ENCODE data around the gene ADGRG3. TPM values are rescaled to one million over a fixed set of nuclear protein-coding genes. Genes with fewer than 3 reads are reported as not detected.

Gene ADGRG3
- total and polyA plus RNA-seq, 9 of the 15 experiments (the other 6 are each of a cell fraction or from before 2014, with no cell fraction given), result 0.09 to 0.52 (median 0.14) TPM; not detected in 3

- TF ChIP-seq OTX1 (CRISPR knock-in tag; IDR thresholded peaks at IDR 0.05) (no peak), SRSF1 (IDR thresholded peaks at IDR 0.05; ENCODE audit: low read depth, low read length) (no peak), ZC3H11A (IDR thresholded peaks at IDR 0.05; ENCODE audit: low read depth, low read length) (no peak), SAP30 (IDR thresholded peaks at IDR 0.05; ENCODE audit: borderline replicate concordance, insufficient read depth, low read depth, low read length, poor library complexity, severe bottlenecking) (no peak), ZNF174 (CRISPR knock-in tag; IDR thresholded peaks at IDR 0.05) (no peak), SMARCC2 (IDR thresholded peaks at IDR 0.05; ENCODE audit: low read depth) (no peak), XRCC5 (IDR thresholded peaks at IDR 0.05; ENCODE audit: low read depth, low read length) (no peak), ZSCAN29 (IDR thresholded peaks at IDR 0.05) (no peak), ELF4 (CRISPR knock-in tag; IDR thresholded peaks at IDR 0.05) (peak; percentile 84), GABPA (tag; conservative IDR thresholded peaks at IDR 0.05; ENCODE audit: low read depth) (peak; percentile 89), SIX5 (IDR thresholded peaks at IDR 0.05; ENCODE audit: borderline replicate concordance in 1 of 2, insufficient read depth in 1 of 2, low read depth in 1 of 2, low read length in 2 of 2) (peak; percentile 66 to 67; a peak in 3 of 4 replicates), CREBBP (IDR thresholded peaks at IDR 0.05; ENCODE audit: low read depth, low read length) (no peak), JUND (IDR thresholded peaks at IDR 0.05; ENCODE audit: borderline replicate concordance, low read depth, low read length) (no peak; the same call in 1 of the 2 replicates), JUND (tag; IDR thresholded peaks at IDR 0.05; ENCODE audit: borderline replicate concordance, low read depth, low read length) (0 out of 3 replicates have a peak, but pooled peaks have one; percentile 14), RBM22 (IDR thresholded peaks at IDR 0.05; ENCODE audit: low read depth, low read length, poor library complexity, severe bottlenecking) (no peak), ZNF354B (CRISPR knock-in tag; IDR thresholded peaks at IDR 0.05) (no peak), DNMT1 (IDR thresholded peaks at IDR 0.05) (no peak), USF1 (CRISPR knock-in tag; IDR thresholded peaks at IDR 0.05) (no peak), LEF1 (IDR thresholded peaks at IDR 0.05) (0 out of 2 replicates have a peak, but pooled peaks have one; percentile 37), CBFA2T3 (IDR thresholded peaks at IDR 0.05) (peak; percentile 14; the same call in 1 of the 2 replicates), MAFK (IDR thresholded peaks at IDR 0.05; ENCODE audit: low read length) (no peak), SP2 (IDR thresholded peaks at IDR 0.05; ENCODE audit: extremely low read depth, low read depth, low read length, poor library complexity, severe bottlenecking) (no peak), ZNF347 (CRISPR knock-in tag; IDR thresholded peaks at IDR 0.05; ENCODE audit: low read depth) (no peak), GABPB1 (CRISPR knock-in tag; IDR thresholded peaks at IDR 0.05) (peak; percentile 37; the same call in 1 of the 2 replicates), RFX1 (IDR thresholded peaks at IDR 0.05) (peak; percentile 97), JUN (IDR thresholded peaks at IDR 0.05; ENCODE audit: borderline replicate concordance, low read depth, low read length) (no peak), JUN (CRISPR knock-in tag; IDR thresholded peaks at IDR 0.05; ENCODE audit: borderline replicate concordance) (no peak)
Observed at GRCh38 chr16:57694725-57695679, 26.9 kb downstream of the ADGRG3 start, which contains the start of gene DRC7 (continued).
